Fibroblast of mammary gland (primary cell): ENCODE measurements around the gene ERP29.

ENCODE experiments used
- DNase-seq: peaks from one replicate; pipeline ENCODE4 v3.0.0-alpha.2; 2010; ENCODE audit warnings: low read depth
- H3K4me3 ChIP-seq: 2 replicates; pipeline ENCODE4 v1.5.1; 2011; ENCODE audit warnings: low read depth, mild to moderate bottlenecking, low read length, moderate library complexity; ENCODE audit not compliant: control insufficient read depth
- TF ChIP-seq, protein P1 (sequence below): conservative IDR thresholded peaks from 2 replicates; pipeline ENCODE4 v1.5.1; 2011; ENCODE audit warnings: low read depth, low read length, inconsistent platforms; ENCODE audit not compliant: control insufficient read depth, insufficient read depth

ERP29 gene

GRCh38 chr12:112010415-112011344 is 2.5 kb upstream of the ERP29 start:
- TF ChIP-seq, protein P1, sequence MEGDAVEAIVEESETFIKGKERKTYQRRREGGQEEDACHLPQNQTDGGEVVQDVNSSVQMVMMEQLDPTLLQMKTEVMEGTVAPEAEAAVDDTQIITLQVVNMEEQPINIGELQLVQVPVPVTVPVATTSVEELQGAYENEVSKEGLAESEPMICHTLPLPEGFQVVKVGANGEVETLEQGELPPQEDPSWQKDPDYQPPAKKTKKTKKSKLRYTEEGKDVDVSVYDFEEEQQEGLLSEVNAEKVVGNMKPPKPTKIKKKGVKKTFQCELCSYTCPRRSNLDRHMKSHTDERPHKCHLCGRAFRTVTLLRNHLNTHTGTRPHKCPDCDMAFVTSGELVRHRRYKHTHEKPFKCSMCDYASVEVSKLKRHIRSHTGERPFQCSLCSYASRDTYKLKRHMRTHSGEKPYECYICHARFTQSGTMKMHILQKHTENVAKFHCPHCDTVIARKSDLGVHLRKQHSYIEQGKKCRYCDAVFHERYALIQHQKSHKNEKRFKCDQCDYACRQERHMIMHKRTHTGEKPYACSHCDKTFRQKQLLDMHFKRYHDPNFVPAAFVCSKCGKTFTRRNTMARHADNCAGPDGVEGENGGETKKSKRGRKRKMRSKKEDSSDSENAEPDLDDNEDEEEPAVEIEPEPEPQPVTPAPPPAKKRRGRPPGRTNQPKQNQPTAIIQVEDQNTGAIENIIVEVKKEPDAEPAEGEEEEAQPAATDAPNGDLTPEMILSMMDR, result no peak
- H3K4me3 ChIP-seq, result no peak overlapping the region
- DNase-seq, result no peak

GRCh38 chr12:112011685-112012084 is 1.5 kb upstream of the ERP29 start:
- TF ChIP-seq, protein P1, result no peak
- no peak for DNase-seq
- H3K4me3 ChIP-seq, result peak overlapping the region; percentile 85

DNA sequence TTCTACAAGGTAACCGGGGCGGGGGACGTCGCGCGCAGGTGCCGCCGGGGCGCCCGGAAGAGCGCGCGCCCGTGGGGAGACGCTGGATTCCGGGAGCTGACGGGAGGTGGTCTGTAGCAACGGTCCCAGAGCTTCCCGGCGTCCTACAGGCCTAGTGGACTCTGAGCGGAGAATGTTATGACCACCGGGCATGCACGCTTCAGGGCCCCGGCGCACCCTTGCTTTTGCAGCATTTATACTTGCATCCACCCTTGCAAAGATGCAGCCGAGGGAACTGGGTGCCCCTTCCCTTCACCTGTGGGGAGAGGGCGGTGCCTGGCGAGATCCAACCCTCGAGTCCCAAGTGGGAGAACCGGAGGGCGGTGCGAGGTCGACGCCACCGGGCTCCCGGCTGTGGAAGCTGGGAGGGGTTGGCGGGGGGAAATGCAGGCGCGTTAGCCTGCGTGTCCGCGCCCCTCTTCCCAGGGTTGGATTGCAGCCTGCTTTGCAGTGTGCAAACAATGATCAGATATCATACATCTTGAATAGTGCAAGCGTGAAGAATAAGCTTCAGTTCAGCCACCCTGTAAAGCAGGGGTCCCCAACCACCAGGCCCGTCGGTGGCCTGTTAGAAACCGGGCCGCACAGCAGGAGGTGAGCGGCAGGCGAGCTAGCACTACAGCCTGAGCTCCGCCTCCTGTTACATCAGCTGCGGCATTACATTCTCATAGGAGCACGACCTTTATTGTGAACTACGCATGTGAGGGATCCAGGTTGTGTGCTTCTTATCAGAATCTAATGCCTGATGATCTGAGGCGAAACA is 576 bp downstream of the ERP29 start:
- H3K4me3 ChIP-seq, result peak overlapping the region; percentile 88
- peak; percentile 74 for DNase-seq
- TF ChIP-seq, protein P1, result no peak

DNA sequence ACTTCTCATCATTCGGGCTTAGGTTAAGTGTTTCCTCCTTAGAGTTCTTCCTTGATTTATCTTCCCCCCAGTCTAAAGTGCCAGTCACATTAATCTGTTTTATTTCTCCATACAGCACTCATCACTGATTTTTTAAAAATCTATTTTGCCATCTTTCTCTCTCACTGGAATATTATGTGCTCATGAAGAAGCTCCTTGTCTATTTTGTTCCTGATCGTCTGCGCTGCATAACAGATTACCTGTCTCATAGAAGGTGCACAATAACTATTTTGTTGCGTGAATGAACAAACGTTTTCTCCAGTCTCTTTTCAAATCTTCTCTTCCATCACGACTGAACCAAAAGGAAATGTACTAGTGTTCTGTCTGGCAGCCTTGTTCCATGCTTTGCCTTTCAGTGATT is 2.7 kb downstream of the ERP29 start:
- DNase-seq, result no peak
- H3K4me3 ChIP-seq, result no peak overlapping the region
- TF ChIP-seq, protein P1, result no peak

- DNase-seq, result no peak
- H3K4me3 ChIP-seq, result no peak overlapping the region
- TF ChIP-seq, protein P1, result no peak
These were observed 3.8 kb downstream of the ERP29 start for GRCh38 chr12:112017041-112017440.

- H3K4me3 ChIP-seq, result no peak overlapping the region
- DNase-seq, result peak; percentile 85
- TF ChIP-seq, protein P1, result no peak
These were observed 5.5 kb downstream of the ERP29 start for GRCh38 chr12:112018571-112019237.
